IMR-90 (cell line): ENCODE data around the gene TTC21B. TPM values are rescaled to one million over a fixed set of nuclear protein-coding genes. Genes with fewer than 3 reads are reported as not detected.

ENCODE experiments used
- ATAC-seq: fragments of 200-7000 bp; cut with Tn5 transposase; 2 replicates; pipeline ENCODE4 v1.9.1; 2020; ENCODE audit warnings: low read depth, mild to moderate bottlenecking, moderate library complexity
- BruUV-seq: library from RNA; stranded (reverse); fragments of 400-500 nt; replicated peaks from 2 replicates; lab custom pipeline; 2021; lab: Mats Ljungman, UMichigan
- CTCF ChIA-PET: fragments of 300-600 bp; formaldehyde crosslinking; extraction: SDS; loops from one replicate; lab custom pipeline; 2021; ENCODE audit warnings: antibody characterized with exemption; lab: Yijun Ruan, JAX
- POLR2A ChIA-PET: fragments of 300-600 bp; sonication (Branson Sonifier 250); formaldehyde crosslinking; loops from one replicate; lab custom pipeline; 2022; ENCODE audit warnings: antibody characterized with exemption; ENCODE audit not compliant: unreplicated experiment; lab: Charles Lee
- DNase-seq: peaks from one replicate; pipeline ENCODE4 v3.0.0; 2013
- H2AFZ ChIP-seq: replicated peaks from 2 replicates; pipeline ENCODE3; 2013; ENCODE audit warnings: low read length, mild to moderate bottlenecking; ENCODE audit not compliant: poor library complexity
- H2AK5ac ChIP-seq: 2 replicates; pipeline ENCODE4 v1.6.1; 2013; ENCODE audit warnings: low read depth, low read length, inconsistent platforms
- H2AK9ac ChIP-seq: replicated peaks from 2 replicates; pipeline ENCODE3; 2013; ENCODE audit warnings: mild to moderate bottlenecking, low read depth, low read length, moderate library complexity; ENCODE audit not compliant: poor library complexity
- H2BK120ac ChIP-seq: 2 replicates; pipeline ENCODE4 v1.6.1; 2013; ENCODE audit warnings: low read depth, low read length, inconsistent platforms
- H2BK15ac ChIP-seq: 3 replicates; pipeline ENCODE4 v1.6.1; 2013; ENCODE audit warnings: low read depth, low read length, inconsistent platforms
- H2BK20ac ChIP-seq: 2 replicates; pipeline ENCODE4 v1.6.1; 2013; ENCODE audit warnings: low read depth, mild to moderate bottlenecking, inconsistent platforms, low read length, moderate library complexity
- H2BK5ac ChIP-seq: 2 replicates; pipeline ENCODE4 v1.6.1; 2013; ENCODE audit warnings: mild to moderate bottlenecking, low read depth, low read length, inconsistent platforms; ENCODE audit not compliant: poor library complexity, severe bottlenecking
- H3K14ac ChIP-seq: replicated peaks from 2 replicates; pipeline ENCODE4 v1.6.1; 2013; ENCODE audit warnings: low read depth, low read length, inconsistent platforms
- H3K18ac ChIP-seq: 2 replicates; pipeline ENCODE4 v1.6.1; 2013; ENCODE audit warnings: low read depth, low read length, control low read depth
- H3K23ac ChIP-seq: 2 replicates; pipeline ENCODE4 v1.6.1; 2013; ENCODE audit warnings: low read depth, low read length, inconsistent platforms
- H3K27ac ChIP-seq: 2 replicates; pipeline ENCODE4 v1.5.1; 2013; ENCODE audit warnings: mild to moderate bottlenecking, control low read depth, low read length; ENCODE audit not compliant: insufficient read depth
- H3K27me3 ChIP-seq: 2 replicates; pipeline ENCODE4 v1.6.1; 2013; ENCODE audit warnings: low read length; ENCODE audit not compliant: control insufficient read depth, insufficient read depth
- H3K36me3 ChIP-seq: 2 replicates; pipeline ENCODE4 v1.6.1; 2013; ENCODE audit warnings: low read length, mixed read lengths; ENCODE audit not compliant: control insufficient read depth, insufficient read depth
- H3K4ac ChIP-seq: 2 replicates; pipeline ENCODE4 v1.6.1; 2013; ENCODE audit warnings: low read depth, low read length, inconsistent platforms
- H3K4me1 ChIP-seq: 2 replicates; pipeline ENCODE4 v1.6.1; 2013; ENCODE audit warnings: low read length, mixed read lengths; ENCODE audit not compliant: control insufficient read depth, insufficient read depth
- H3K4me2 ChIP-seq: 2 replicates; pipeline ENCODE4 v1.6.1; 2013; ENCODE audit warnings: low read depth, mild to moderate bottlenecking, control low read depth, low read length, moderate library complexity
- H3K4me3 ChIP-seq: 2 replicates; pipeline ENCODE4 v1.5.1; 2013; ENCODE audit warnings: low read depth, mild to moderate bottlenecking, control low read depth, low read length, moderate library complexity; ENCODE audit not compliant: insufficient read depth
- H3K56ac ChIP-seq: 2 replicates; pipeline ENCODE4 v1.6.1; 2013; ENCODE audit warnings: low read length, inconsistent platforms; ENCODE audit not compliant: insufficient read depth; ENCODE audit errors: extremely low read depth
- H3K79me1 ChIP-seq, 2 experiments: 2 replicates each; pipeline ENCODE4 v1.6.1; 2013; ENCODE audit warnings: low read length in 2 of 2, inconsistent platforms in 1 of 2, low read depth in 1 of 2
- H3K9ac ChIP-seq: 2 replicates; pipeline ENCODE4 v1.6.1; 2013; ENCODE audit warnings: low read depth, low read length, control low read depth
- H3K9me1 ChIP-seq: 2 replicates; pipeline ENCODE4 v1.6.1; 2013; ENCODE audit warnings: low read length, inconsistent platforms; ENCODE audit not compliant: insufficient read depth
- H3K9me3 ChIP-seq: 2 replicates; pipeline ENCODE4 v1.6.1; 2013; ENCODE audit warnings: low read length; ENCODE audit not compliant: control insufficient read depth, insufficient read depth
- H4K20me1 ChIP-seq: 2 replicates; pipeline ENCODE4 v1.6.1; 2013; ENCODE audit warnings: low read length, inconsistent platforms; ENCODE audit not compliant: insufficient read depth
- H4K5ac ChIP-seq: 2 replicates; pipeline ENCODE4 v1.6.1; 2013; ENCODE audit warnings: mild to moderate bottlenecking, low read depth, low read length, control low read depth
- H4K8ac ChIP-seq, 2 experiments: 2 replicates each; pipeline ENCODE4 v1.6.1; 2013; ENCODE audit warnings: low read depth in 2 of 2, low read length in 2 of 2, control low read depth in 1 of 2, inconsistent platforms in 1 of 2
- H4K91ac ChIP-seq: 2 replicates; pipeline ENCODE4 v1.6.1; 2013; ENCODE audit warnings: low read depth, low read length, inconsistent platforms; ENCODE audit not compliant: insufficient read depth
- ELK1 ChIP-seq: fragments of 150-350 bp; IDR thresholded peaks from 2 replicates; pipeline ENCODE4 v1.6.1; 2016; ENCODE audit warnings: low read depth, mild to moderate bottlenecking, low read length, moderate library complexity, borderline replicate concordance
- FOS ChIP-seq: fragments of 150-350 bp; IDR thresholded peaks from 2 replicates; pipeline ENCODE4 v1.6.1; 2016; ENCODE audit warnings: low read depth, low read length
- MAFK ChIP-seq: IDR thresholded peaks from 2 replicates; pipeline ENCODE4 v1.6.1; 2012; ENCODE audit warnings: low read depth, low read length, improper control_type of control experiment
- MAZ ChIP-seq: IDR thresholded peaks from 2 replicates; pipeline ENCODE4 v1.6.1; 2012; ENCODE audit warnings: low read depth, mild to moderate bottlenecking, low read length, improper control_type of control experiment, moderate library complexity, borderline replicate concordance
- NFE2L2 ChIP-seq: fragments of 150-350 bp; IDR thresholded peaks from 2 replicates; pipeline ENCODE4 v1.6.1; 2016; ENCODE audit warnings: low read depth, mild to moderate bottlenecking, low read length
- POLR2A ChIP-seq: IDR thresholded peaks from 2 replicates; pipeline ENCODE4 v1.6.1; 2012; ENCODE audit warnings: mild to moderate bottlenecking, low read depth, low read length
- RAD21 ChIP-seq: IDR thresholded peaks from 2 replicates; pipeline ENCODE4 v1.6.1; 2012; ENCODE audit warnings: low read length, improper control_type of control experiment
- SMC3 ChIP-seq: fragments of 150-350 bp; IDR thresholded peaks from 2 replicates; pipeline ENCODE4 v1.6.1; 2016; ENCODE audit warnings: low read depth, mild to moderate bottlenecking, antibody characterized with exemption, low read length, moderate library complexity
- WGBS, 2 experiments: methylation state at CpG; one replicate each; pipeline versions ENCODE4 v1.1.5 to v1.1.7; 2013; ENCODE audit warnings: missing lambda C conversion rate in 2 of 2; ENCODE audit not compliant: insufficient read length in 1 of 2; ENCODE audit errors: extremely low coverage in 2 of 2; 5-methylcytosine and 5-hydroxymethylcytosine counted together
- dilution Hi-C: fragments of 300-500 bp; cut with HindIII; formaldehyde crosslinking; loops from one replicate; pipeline ENCODE4 v1.14.3; 2018; ENCODE audit warnings: low sequenced_read_pairs; ENCODE audit not compliant: unreplicated experiment
- in situ Hi-C: fragments of 300-500 bp; cut with MboI; formaldehyde crosslinking; loops from 3 replicates; pipeline ENCODE4 v1.14.3; 2019; ENCODE audit warnings: low sequenced_read_pairs, inconsistent platforms, mixed read lengths
- intact Hi-C: fragments of 100-400 bp; cut with micrococcal nuclease; formaldehyde crosslinking; loops from 2 replicates; pipeline ENCODE4 v1.10.0; 2022
- polyA plus RNA-seq, 3 experiments: library from polyadenylated mRNA; depleted of rRNA; stranded (reverse); fragments of >200 nt; gene quantifications; 2 replicates each; pipeline ENCODE4 v1.2.3, GENCODE V29; 2012; ENCODE audit warnings: low replicate concordance in 1 of 3
- total RNA-seq: library from RNA; depleted of rRNA; stranded (reverse); fragments of >200 nt; gene quantifications from 2 replicates; pipeline ENCODE4 v1.2.3, GENCODE V29; 2012
- TF ChIP-seq, protein P1 (sequence below): fragments of 150-350 bp; IDR thresholded peaks from 2 replicates; pipeline ENCODE4 v1.6.1; 2017; ENCODE audit warnings: mild to moderate bottlenecking, antibody characterized with exemption, low read length, low read depth

The TTC21B gene
- total and polyA plus RNA-seq, 2 of the 4 experiments (the other 2 are of a cell fraction), result 8.0 to 17.2 TPM

DNA sequence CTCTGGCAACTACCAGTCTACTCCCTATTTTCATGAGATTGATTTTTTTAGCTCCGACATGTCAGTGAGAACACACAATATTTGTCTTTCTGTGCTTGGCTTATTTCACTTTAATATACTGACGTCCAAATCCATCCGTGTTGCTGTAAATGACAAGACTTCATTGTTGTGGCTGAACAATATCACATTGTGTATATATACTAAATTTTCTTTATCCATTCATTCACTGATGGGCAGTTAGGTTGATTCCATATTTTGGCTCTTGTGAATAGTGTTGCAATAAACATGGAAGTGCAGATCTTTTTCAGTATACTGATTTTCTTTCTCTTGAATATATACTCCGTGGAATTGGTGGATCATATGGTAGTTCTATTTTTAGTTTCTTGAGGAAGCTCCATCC is 5.8 kb upstream of the TTC21B start:
- POLR2A ChIA-PET, result no interaction called here
- dilution Hi-C loops (no loop called here), in situ Hi-C loops (loop anchor here (25.0 kb wide), 1 partner anchor 453 kb away; no protein-coding TSS in a partner anchor), intact Hi-C loops (no loop called here)
- Histone ChIP-seq H3K18ac (no peak overlapping the region), H3K79me1 (no peaks in the 10 kb centered on the region), H2BK120ac (no peak overlapping the region), H3K56ac (no peak overlapping the region), H2BK15ac (no peak overlapping the region), H4K91ac (no peak overlapping the region), H4K20me1 (no peaks in the 10 kb centered on the region), H2AK5ac (no peak overlapping the region), H3K14ac (no peak overlapping the region), H2AFZ (no peak overlapping the region), H3K27me3 (no peaks in the 10 kb centered on the region), H3K27ac (no peak overlapping the region), H3K36me3 (no peaks in the 10 kb centered on the region), H4K8ac (no peak overlapping the region), H3K4me3 (no peak overlapping the region), H3K4ac (no peak overlapping the region), H3K9ac (no peak overlapping the region), H2BK20ac (no peak overlapping the region), H4K5ac (no peak overlapping the region), H3K4me2 (no peak overlapping the region), H3K4me1 (no peaks in the 10 kb centered on the region), H2AK9ac (no peak overlapping the region), H3K23ac (no peak overlapping the region), H2BK5ac (no peak overlapping the region), H3K9me1 (no peaks in the 10 kb centered on the region), H3K9me3 (no peaks in the 10 kb centered on the region)
- CTCF ChIA-PET, result no interaction called here
- BruUV-seq, result no TSS peak
- DNase-seq (no peak), ATAC-seq (no peak)
- TF ChIP-seq MAZ (no peak), ELK1 (no peak), FOS (no peak), POLR2A (no peak), SMC3 (no peak), MAFK (no peak), NFE2L2 (no peak), RAD21 (no peak)
- TF ChIP-seq, protein P1, sequence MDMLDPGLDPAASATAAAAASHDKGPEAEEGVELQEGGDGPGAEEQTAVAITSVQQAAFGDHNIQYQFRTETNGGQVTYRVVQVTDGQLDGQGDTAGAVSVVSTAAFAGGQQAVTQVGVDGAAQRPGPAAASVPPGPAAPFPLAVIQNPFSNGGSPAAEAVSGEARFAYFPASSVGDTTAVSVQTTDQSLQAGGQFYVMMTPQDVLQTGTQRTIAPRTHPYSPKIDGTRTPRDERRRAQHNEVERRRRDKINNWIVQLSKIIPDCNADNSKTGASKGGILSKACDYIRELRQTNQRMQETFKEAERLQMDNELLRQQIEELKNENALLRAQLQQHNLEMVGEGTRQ, result no peak
- no CpG with 5 or more reads among the region's 4 CpGs for WGBS, 2 experiments
